ENCODE results near the gene PARD3. TPM values are rescaled to one million over a fixed set of nuclear protein-coding genes. Genes with fewer than 3 reads are reported as not detected.
A peak's percentile ranks its signal among the peaks of the same experiment; 100 is the strongest.

The PARD3 gene
- total RNA-seq, 1 donor: 42.1 TPM

GRCh38 chr10:34152434-34152833, 662.7 kb downstream of the PARD3 start:
- no peak overlapping the region for H3K4me3 ChIP-seq (ENCODE audit: low read depth, low read length)
- no peak for DNase-seq (ENCODE audit: low read depth)
- no peak for TF ChIP-seq CTCF (IDR thresholded peaks at IDR 0.05; ENCODE audit: insufficient read depth, low read length)

GRCh38 chr10:34151931-34152330, 663.2 kb downstream of the PARD3 start:
- DNase-seq (ENCODE audit: low read depth): no peak
- TF ChIP-seq CTCF (IDR thresholded peaks at IDR 0.05; ENCODE audit: insufficient read depth, low read length): no peak
- no peak overlapping the region for H3K4me3 ChIP-seq (ENCODE audit: low read depth, low read length)

GRCh38 chr10:34151481-34151880, 663.6 kb downstream of the PARD3 start:
- no peak for TF ChIP-seq CTCF (IDR thresholded peaks at IDR 0.05; ENCODE audit: insufficient read depth, low read length)
- H3K4me3 ChIP-seq (ENCODE audit: low read depth, low read length): no peak overlapping the region
- DNase-seq (ENCODE audit: low read depth): no peak

- H3K4me3 ChIP-seq (ENCODE audit: low read depth, low read length): no peak overlapping the region
- no peak for DNase-seq (ENCODE audit: low read depth)
- no peak for TF ChIP-seq CTCF (IDR thresholded peaks at IDR 0.05; ENCODE audit: insufficient read depth, low read length)
These were observed 665.0 kb downstream of the PARD3 start for GRCh38 chr10:34150103-34150502.

- H3K4me3 ChIP-seq (ENCODE audit: low read depth, low read length): no peak overlapping the region
- TF ChIP-seq CTCF (IDR thresholded peaks at IDR 0.05; ENCODE audit: insufficient read depth, low read length): no peak
- no peak for DNase-seq (ENCODE audit: low read depth)
These were observed 666.8 kb downstream of the PARD3 start for GRCh38 chr10:34148305-34148657.

- no peak overlapping the region for H3K4me3 ChIP-seq (ENCODE audit: low read depth, low read length)
- TF ChIP-seq CTCF (IDR thresholded peaks at IDR 0.05; ENCODE audit: insufficient read depth, low read length): no peak
- no peak for DNase-seq (ENCODE audit: low read depth)
These were observed 667.3 kb downstream of the PARD3 start for GRCh38 chr10:34147641-34148304.

- DNase-seq (ENCODE audit: low read depth): peak; percentile 42
- no peak for TF ChIP-seq CTCF (IDR thresholded peaks at IDR 0.05; ENCODE audit: insufficient read depth, low read length)
- no peak overlapping the region for H3K4me3 ChIP-seq (ENCODE audit: low read depth, low read length)
These were observed 669.4 kb downstream of the PARD3 start for GRCh38 chr10:34145715-34146114.
